Upper lobe of right lung (tissue), 1 donor: Measurements from ENCODE around the gene RANGAP1. TPM values are rescaled to one million over a fixed set of nuclear protein-coding genes. Genes with fewer than 3 reads are reported as not detected.

Source experiments
- ATAC-seq: fragments of 200-7000 bp; cut with Tn5 transposase; one replicate; pipeline ENCODE4 v1.9.1; 2020; ENCODE audit warnings: mild to moderate bottlenecking, moderate library complexity
- DNase-seq: peaks from one replicate; pipeline ENCODE4 v3.0.0-alpha.2; 2020
- H3K27ac ChIP-seq: fragments of 200-600 bp; one replicate; pipeline ENCODE4 v1.8.0; 2022
- H3K27me3 ChIP-seq: fragments of 200-600 bp; one replicate; pipeline ENCODE4 v1.8.0; 2022; ENCODE audit warnings: mild to moderate bottlenecking
- H3K36me3 ChIP-seq: fragments of 200-600 bp; one replicate; pipeline ENCODE4 v1.8.0; 2022
- H3K4me1 ChIP-seq: fragments of 200-600 bp; one replicate; pipeline ENCODE4 v1.8.0; 2022
- H3K4me3 ChIP-seq: fragments of 200-600 bp; one replicate; pipeline ENCODE4 v1.8.0; 2022; ENCODE audit warnings: mild to moderate bottlenecking
- H3K9me3 ChIP-seq: fragments of 200-600 bp; one replicate; pipeline ENCODE4 v1.8.0; 2022
- CTCF ChIP-seq: fragments of 200-600 bp; IDR thresholded peaks from one replicate; pipeline ENCODE4 v1.8.0; 2022; ENCODE audit warnings: antibody characterized with exemption
- intact Hi-C: fragments of 100-400 bp; cut with DNase I; formaldehyde crosslinking; loops from one replicate; pipeline ENCODE4 v1.11.0; 2022
- total RNA-seq: library from RNA; stranded (reverse); fragmentation: NEBNext Ultra II Directional; extraction: Animal tissue kit (Norgen Biotek cat#: 25700); gene quantifications from one replicate; pipeline ENCODE4 v1.2.1, GENCODE V29; 2021
- donor health status: DM: no; HTN: yes; CAD: no; lungs with severe emphysema.

The RANGAP1 gene
- total RNA-seq, 1 donor from 2014 or later = 48.0 TPM

- Histone ChIP-seq H3K27me3 (no peaks in the 10 kb centered on the region), H3K4me3 (no peak overlapping the region), H3K4me1 (peaks cover 8% of the 10 kb centered on the region), H3K27ac (no peak overlapping the region), H3K36me3 (no peaks in the 10 kb centered on the region), H3K9me3 (no peaks in the 10 kb centered on the region)
- DNase-seq (no peak), ATAC-seq (no peak)
- no peak for TF ChIP-seq CTCF
- intact Hi-C loops = no loop called here
Observed at GRCh38 chr22:41238570-41239442, 47.2 kb downstream of the RANGAP1 start.

GRCh38 chr22:41237707-41238569, 48.0 kb downstream of the RANGAP1 start:
- Histone ChIP-seq H3K4me3 (peak overlapping the region; percentile 47), H3K9me3 (no peaks in the 10 kb centered on the region), H3K4me1 (peaks cover 8% of the 10 kb centered on the region), H3K36me3 (no peaks in the 10 kb centered on the region), H3K27me3 (no peaks in the 10 kb centered on the region), H3K27ac (peak overlapping the region; percentile 51)
- intact Hi-C loops = no loop called here
- peak; percentile 94 for DNase-seq
- peak; percentile 93 for ATAC-seq
- TF ChIP-seq CTCF = peak; percentile 70

- no peaks in the 10 kb centered on the region for H3K36me3 ChIP-seq
- intact Hi-C loops = no loop called here
Observed at GRCh38 chr22:41237036-41237706, 48.8 kb downstream of the RANGAP1 start.

GRCh38 chr22:41234815-41235695, 50.9 kb downstream of the RANGAP1 start:
- H3K4me1 ChIP-seq = peaks cover 8% of the 10 kb centered on the region
- H3K27ac ChIP-seq = no peak overlapping the region
- no peaks in the 10 kb centered on the region for H3K9me3 ChIP-seq
- DNase-seq (no peak), ATAC-seq (no peak)
- no peaks in the 10 kb centered on the region for H3K27me3 ChIP-seq
- H3K36me3 ChIP-seq = peaks cover 16% of the 10 kb centered on the region
- intact Hi-C loops = no loop called here
- TF ChIP-seq CTCF = no peak
- no peak overlapping the region for H3K4me3 ChIP-seq

More at GRCh38 chr22:41237036-41237706, 48.8 kb downstream of the RANGAP1 start:
- TF ChIP-seq CTCF = no peak
- DNase-seq = no peak
- peak overlapping the region; percentile 51 for H3K27ac ChIP-seq
- H3K4me3 ChIP-seq = peak overlapping the region; percentile 47
- H3K9me3 ChIP-seq = no peaks in the 10 kb centered on the region
- ATAC-seq = no peak
- peaks cover 8% of the 10 kb centered on the region for H3K4me1 ChIP-seq
- no peaks in the 10 kb centered on the region for H3K27me3 ChIP-seq

- no peak for TF ChIP-seq CTCF
- ATAC-seq (no peak), DNase-seq (no peak)
- Histone ChIP-seq H3K4me1 (no peaks in the 10 kb centered on the region), H3K36me3 (peaks cover 31% of the 10 kb centered on the region), H3K4me3 (no peak overlapping the region), H3K9me3 (no peaks in the 10 kb centered on the region), H3K27ac (no peak overlapping the region), H3K27me3 (no peaks in the 10 kb centered on the region)
- intact Hi-C loops = no loop called here
Observed at GRCh38 chr22:41231369-41231768, 54.6 kb downstream of the RANGAP1 start.
